RWPE1 (cell line): ENCODE measurements around the gene RAB10.
"Not testable (repeated sequence)": the region's sequence is repeated elsewhere in the genome, so short reads cannot be mapped to it uniquely, and the experiment has no call there.

Experiments used
- CTCF ChIA-PET: fragments of 350-600 bp; sonication (Branson Sonifier 250); formaldehyde crosslinking; extraction: SDS; loops from one replicate; lab custom pipeline; 2021; lab: Yijun Ruan, JAX
- POLR2A ChIA-PET: fragments of 400-600 bp; formaldehyde crosslinking; extraction: SDS; loops from one replicate; lab custom pipeline; 2020; ENCODE audit warnings: antibody characterized with exemption; ENCODE audit not compliant: low non-redundant PET; lab: Yijun Ruan, JAX
- DNase-seq: peaks from one replicate; pipeline ENCODE4 v3.0.0; 2012; ENCODE audit warnings: low spot score
- H3K27ac ChIP-seq: fragments of 450-650 bp; 2 replicates; pipeline ENCODE4 v1.5.1; 2017
- TF ChIP-seq, protein P1 (sequence below): fragments of 450-650 bp; conservative IDR thresholded peaks from 2 replicates; pipeline ENCODE4 v1.5.1; 2017; ENCODE audit warnings: low read depth, mild to moderate bottlenecking

The RAB10 gene

DNA sequence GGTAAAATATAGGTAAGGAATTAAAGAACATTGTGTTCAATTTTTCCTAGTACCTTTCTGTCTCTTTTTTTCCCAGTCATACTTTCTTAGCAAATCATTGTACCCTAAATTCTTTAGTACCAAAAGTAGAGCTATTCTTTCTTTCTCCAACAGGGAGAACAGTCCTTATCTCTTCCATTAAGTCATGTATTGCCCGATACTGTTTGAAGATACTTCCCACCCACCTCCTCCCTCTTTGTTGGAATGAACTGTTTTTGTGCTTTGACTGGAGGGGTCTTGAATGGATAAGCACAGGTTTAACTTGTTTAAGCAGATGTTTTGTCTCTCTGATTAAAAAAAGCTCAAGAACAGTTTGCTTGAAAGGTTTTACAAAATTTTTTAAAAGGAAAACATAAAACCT is 41.3 kb downstream of the RAB10 start:
- ChIA-PET CTCF (interaction anchor here (0.7 kb wide), 1 partner anchor 10 kb away, joined by 3 read pairs; no protein-coding TSS in a partner anchor), POLR2A (interaction anchor here (0.7 kb wide), 1 partner anchor 42 kb away, joined by 3 read pairs; the partner anchor contains the start of gene RAB10)
- no peak for DNase-seq
- TF ChIP-seq, protein P1, sequence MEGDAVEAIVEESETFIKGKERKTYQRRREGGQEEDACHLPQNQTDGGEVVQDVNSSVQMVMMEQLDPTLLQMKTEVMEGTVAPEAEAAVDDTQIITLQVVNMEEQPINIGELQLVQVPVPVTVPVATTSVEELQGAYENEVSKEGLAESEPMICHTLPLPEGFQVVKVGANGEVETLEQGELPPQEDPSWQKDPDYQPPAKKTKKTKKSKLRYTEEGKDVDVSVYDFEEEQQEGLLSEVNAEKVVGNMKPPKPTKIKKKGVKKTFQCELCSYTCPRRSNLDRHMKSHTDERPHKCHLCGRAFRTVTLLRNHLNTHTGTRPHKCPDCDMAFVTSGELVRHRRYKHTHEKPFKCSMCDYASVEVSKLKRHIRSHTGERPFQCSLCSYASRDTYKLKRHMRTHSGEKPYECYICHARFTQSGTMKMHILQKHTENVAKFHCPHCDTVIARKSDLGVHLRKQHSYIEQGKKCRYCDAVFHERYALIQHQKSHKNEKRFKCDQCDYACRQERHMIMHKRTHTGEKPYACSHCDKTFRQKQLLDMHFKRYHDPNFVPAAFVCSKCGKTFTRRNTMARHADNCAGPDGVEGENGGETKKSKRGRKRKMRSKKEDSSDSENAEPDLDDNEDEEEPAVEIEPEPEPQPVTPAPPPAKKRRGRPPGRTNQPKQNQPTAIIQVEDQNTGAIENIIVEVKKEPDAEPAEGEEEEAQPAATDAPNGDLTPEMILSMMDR: no peak
- no peak overlapping the region for H3K27ac ChIP-seq

DNA sequence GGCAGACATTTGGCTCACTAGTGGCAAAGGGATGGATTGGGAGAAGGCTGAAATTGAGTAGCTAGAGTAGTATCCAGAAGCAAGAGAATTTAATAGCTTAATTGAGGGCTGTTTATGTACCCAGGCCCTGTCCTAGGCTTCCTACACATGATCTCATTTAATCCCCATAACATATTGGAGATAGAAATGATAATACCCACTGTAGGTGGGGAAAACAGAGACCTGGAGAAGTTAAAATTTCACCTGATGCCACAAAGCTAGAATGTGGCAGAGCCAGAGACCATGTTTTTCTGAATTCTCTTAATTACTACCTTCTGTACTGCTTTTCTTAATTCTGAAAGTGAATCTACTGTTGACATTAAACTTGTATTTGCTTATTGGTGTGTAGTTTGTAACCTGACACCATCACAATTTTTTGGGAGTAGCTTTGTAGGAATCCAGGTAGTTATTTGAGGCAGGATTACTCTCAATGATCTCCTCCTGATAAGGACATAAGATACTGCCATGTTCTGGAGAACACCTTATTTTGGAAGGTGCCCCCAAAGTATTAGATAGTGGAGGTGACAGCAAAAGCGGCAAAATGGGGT is 42.2 kb downstream of the RAB10 start:
- TF ChIP-seq, protein P1: no peak
- no peak for DNase-seq
- ChIA-PET POLR2A (interaction anchor here (0.5 kb wide), 1 partner anchor 1277 kb away, joined by 3 read pairs; no protein-coding TSS in a partner anchor), CTCF (interaction anchor here (0.6 kb wide), 1 partner anchor 69 kb away, joined by 4 read pairs; no protein-coding TSS in a partner anchor)
- H3K27ac ChIP-seq: no peak overlapping the region

DNA sequence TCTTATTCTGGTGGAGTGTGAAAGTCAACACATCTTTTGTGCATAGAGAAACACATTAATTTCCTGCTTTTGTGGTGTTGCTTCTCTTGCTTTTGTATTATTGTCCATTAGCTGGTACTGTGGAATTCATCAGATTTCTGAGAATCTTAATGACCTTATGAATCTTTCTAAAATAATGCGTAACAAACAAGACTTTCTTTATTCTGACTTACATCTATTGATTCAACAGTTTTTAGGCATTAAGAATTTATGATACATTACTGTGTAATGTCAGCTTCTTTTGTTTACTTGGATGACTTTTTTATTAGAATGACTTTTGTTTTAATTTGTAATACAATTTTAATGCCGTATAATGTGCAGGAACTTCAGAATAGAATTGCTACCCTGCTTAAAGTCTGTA is 43.4 kb downstream of the RAB10 start:
- ChIA-PET CTCF (no interaction called here), POLR2A (no interaction called here)
- H3K27ac ChIP-seq: no peak overlapping the region
- DNase-seq: no peak
- TF ChIP-seq, protein P1: no peak

DNA sequence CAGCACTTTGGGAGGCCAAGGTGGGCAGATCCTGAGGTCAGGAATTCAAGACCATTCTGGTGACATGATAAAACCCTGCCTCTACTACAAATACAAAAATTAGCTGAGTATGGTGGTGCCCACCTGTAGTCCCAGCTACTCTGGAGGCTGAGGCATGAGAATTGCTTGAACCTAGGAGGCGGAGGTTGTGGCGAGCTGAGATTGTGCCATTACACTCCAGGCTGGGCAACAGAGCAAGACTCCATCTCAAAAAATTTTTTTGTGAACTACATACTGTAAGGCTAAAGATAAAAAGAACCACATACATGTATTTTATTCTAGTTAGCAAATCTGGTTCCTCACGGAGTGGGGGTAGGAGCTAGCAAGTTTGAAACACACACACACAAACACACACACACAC is 45.1 kb downstream of the RAB10 start:
- ChIA-PET POLR2A (no interaction called here), CTCF (interaction anchor here (1.4 kb wide), 1 partner anchor 87 kb away, joined by 6 read pairs; no protein-coding TSS in a partner anchor)
- H3K27ac ChIP-seq: no peak overlapping the region
- TF ChIP-seq, protein P1: no peak
- no peak for DNase-seq

DNA sequence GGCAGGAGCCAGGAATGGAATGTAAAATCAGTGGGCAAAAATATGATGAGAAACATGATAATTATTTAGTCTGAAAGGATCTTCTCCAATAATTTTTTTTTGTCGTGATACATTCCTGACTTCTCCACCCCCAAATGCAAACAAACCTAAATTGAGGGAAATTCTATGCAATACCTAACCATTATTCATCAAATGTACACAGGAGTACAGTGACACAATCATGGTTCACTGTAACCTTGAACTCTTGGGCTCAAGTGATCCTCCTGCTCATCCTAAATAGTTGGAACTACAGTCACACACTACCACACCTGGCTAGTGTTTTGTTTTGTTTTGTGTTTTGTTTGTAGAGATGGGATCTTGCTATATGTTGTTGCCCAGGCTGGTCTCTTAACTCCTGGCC is 46.5 kb downstream of the RAB10 start:
- no peak for DNase-seq
- no peak overlapping the region for H3K27ac ChIP-seq
- ChIA-PET CTCF (no interaction called here), POLR2A (no interaction called here)
- TF ChIP-seq, protein P1: no peak

DNA sequence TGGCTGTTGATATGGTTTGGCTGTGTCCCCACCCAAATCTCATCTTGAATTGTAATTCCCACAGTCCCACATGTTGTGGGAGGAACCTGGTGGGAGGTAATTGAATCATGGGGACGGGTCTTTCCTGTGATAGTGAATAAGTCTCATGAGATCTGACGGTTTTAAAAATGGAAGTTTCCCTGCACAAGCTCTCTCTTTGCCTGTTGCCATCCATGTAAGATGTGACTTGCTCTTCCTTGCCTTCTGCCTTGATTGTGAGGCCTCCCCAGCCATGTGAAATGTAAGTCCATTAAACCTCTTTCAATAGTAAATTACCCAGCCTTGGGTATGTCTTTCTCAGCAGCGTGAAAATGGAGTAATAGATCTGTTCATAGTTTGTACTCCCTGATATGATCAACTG is 47.0 kb downstream of the RAB10 start:
- H3K27ac ChIP-seq, DNase-seq, CTCF ChIA-PET, POLR2A ChIA-PET: not testable (repeated sequence)

DNA sequence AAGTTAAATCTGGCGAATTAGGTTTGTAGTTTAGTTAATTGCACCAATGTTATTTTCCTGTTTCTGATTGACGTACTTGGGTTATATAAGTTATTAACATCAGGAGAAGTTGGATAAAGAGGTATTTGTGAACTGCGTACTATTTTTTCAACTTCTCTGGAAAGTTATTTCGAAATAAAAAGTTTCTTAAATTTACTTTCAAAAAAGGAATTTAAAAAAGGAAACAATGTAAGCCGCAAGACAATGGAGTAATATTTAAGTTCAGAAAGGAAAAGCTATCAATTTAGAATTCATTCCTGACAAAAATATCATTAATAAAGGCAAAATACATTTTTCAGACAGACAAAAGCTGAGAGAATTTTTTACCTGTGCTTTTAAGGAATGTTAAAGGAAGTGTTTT is 47.7 kb downstream of the RAB10 start:
- H3K27ac ChIP-seq: no peak overlapping the region
- DNase-seq: no peak
- TF ChIP-seq, protein P1: no peak
- CTCF ChIA-PET: no interaction called here
- POLR2A ChIA-PET: no interaction called here
